Tibial artery (tissue), 4 donors: Measurements from ENCODE around the gene RGPD3.

Experiments used
- DNase-seq, 2 donors: peaks; one replicate each; pipeline ENCODE4 v3.0.0-alpha.2; 2019
- H3K27ac ChIP-seq, 2 donors: fragments of 200-600 bp; sonication (generic) in 1 of 2; 1 replicate in 1 of 2; 2 replicates in 1 of 2; pipeline ENCODE4 v1.5.1; 2018 to 2019; ENCODE audit warnings: mild to moderate bottlenecking in 1 of 2
- H3K27me3 ChIP-seq, 2 donors: fragments of 200-600 bp; sonication (generic) in 1 of 2; one replicate each; pipeline versions ENCODE4 v1.5.1 to v1.6.0; 2016 to 2019
- H3K36me3 ChIP-seq, 3 donors: fragments of 200-600 bp; sonication (generic) in 2 of 3; one replicate each; pipeline ENCODE4 v1.5.1; 2016 to 2019; ENCODE audit warnings: mild to moderate bottlenecking in 2 of 3
- H3K4me1 ChIP-seq, 4 donors: fragments of 200-600 bp; sonication (generic) in 2 of 4; 1 replicate in 3 of 4; 2 replicates in 1 of 4; pipeline ENCODE4 v1.5.1; 2016 to 2019
- H3K4me3 ChIP-seq, 2 donors: fragments of 200-600 bp; sonication (generic) in 1 of 2; 1 replicate in 1 of 2; 2 replicates in 1 of 2; pipeline ENCODE4 v1.5.1; 2018 to 2019; ENCODE audit warnings: mild to moderate bottlenecking in 2 of 2
- H3K9me3 ChIP-seq, 3 donors: fragments of 200-600 bp; sonication (generic) in 1 of 3; one replicate each; pipeline ENCODE4 v1.5.1; 2016 to 2019
- CTCF ChIP-seq, 2 experiments: fragments of 200-600 bp in 1 of 2; fragments of 450-650 bp in 1 of 2; IDR thresholded peaks; one replicate each; pipeline ENCODE4 v1.5.1; 2017 to 2019; ENCODE audit warnings: antibody characterized with exemption in 2 of 2, mild to moderate bottlenecking in 1 of 2, moderate library complexity in 1 of 2
- intact Hi-C: fragments of 100-400 bp; cut with DNase I; formaldehyde crosslinking; loops from one replicate; pipeline ENCODE4 v1.15.0; 2023; ENCODE audit warnings: low total_unique reads

The RGPD3 gene

GRCh38 chr2:106362789-106363188 is 105.4 kb downstream of the RGPD3 start:
- intact Hi-C loops = no loop called here
- Histone ChIP-seq H3K4me1 (no peaks in the 10 kb centered on the region), H3K27ac (no peak overlapping the region), H3K27me3 (no peaks in the 10 kb centered on the region), H3K4me3 (no peak overlapping the region), H3K9me3 (no peaks in the 10 kb centered on the region), H3K36me3 (no peaks in the 10 kb centered on the region)
- no peak for DNase-seq
- TF ChIP-seq CTCF (IDR thresholded peaks at IDR 0.05) = no peak

GRCh38 chr2:106359512-106359911 is 108.7 kb downstream of the RGPD3 start:
- intact Hi-C loops = no loop called here
- H3K36me3 ChIP-seq = no peaks in the 10 kb centered on the region
- H3K27me3 ChIP-seq = no peaks in the 10 kb centered on the region
- H3K4me1 ChIP-seq = no peaks in the 10 kb centered on the region
- no peak for DNase-seq
- H3K4me3 ChIP-seq = no peak overlapping the region
- H3K9me3 ChIP-seq = no peaks in the 10 kb centered on the region
- TF ChIP-seq CTCF (IDR thresholded peaks at IDR 0.05) = no peak
- H3K27ac ChIP-seq = no peak overlapping the region

GRCh38 chr2:106358521-106358920 is 109.7 kb downstream of the RGPD3 start:
- DNase-seq = no peak
- H3K4me3 ChIP-seq = no peak overlapping the region
- H3K27ac ChIP-seq = no peak overlapping the region
- no peaks in the 10 kb centered on the region for H3K36me3 ChIP-seq
- TF ChIP-seq CTCF (IDR thresholded peaks at IDR 0.05) = no peak
- intact Hi-C loops = no loop called here
- H3K9me3 ChIP-seq = no peaks in the 10 kb centered on the region
- no peaks in the 10 kb centered on the region for H3K27me3 ChIP-seq
- H3K4me1 ChIP-seq = no peaks in the 10 kb centered on the region

- no peak overlapping the region for H3K27ac ChIP-seq
These were observed 110.1 kb downstream of the RGPD3 start for GRCh38 chr2:106358081-106358480.

GRCh38 chr2:106356291-106356690 is 111.9 kb downstream of the RGPD3 start:
- Histone ChIP-seq H3K27ac (no peak overlapping the region), H3K4me3 (no peak overlapping the region), H3K36me3 (no peaks in the 10 kb centered on the region), H3K4me1 (no peaks in the 10 kb centered on the region), H3K27me3 (no peaks in the 10 kb centered on the region), H3K9me3 (no peaks in the 10 kb centered on the region)
- no peak for DNase-seq
- intact Hi-C loops = no loop called here
- TF ChIP-seq CTCF (IDR thresholded peaks at IDR 0.05) = no peak

More at GRCh38 chr2:106358081-106358480, 110.1 kb downstream of the RGPD3 start:
- no peaks in the 10 kb centered on the region for H3K27me3 ChIP-seq
- no peak for TF ChIP-seq CTCF (IDR thresholded peaks at IDR 0.05)
- H3K9me3 ChIP-seq = no peaks in the 10 kb centered on the region
- H3K4me1 ChIP-seq = no peaks in the 10 kb centered on the region
- intact Hi-C loops = no loop called here
- no peak for DNase-seq
- no peaks in the 10 kb centered on the region for H3K36me3 ChIP-seq
- no peak overlapping the region for H3K4me3 ChIP-seq

- no peak overlapping the region for H3K4me3 ChIP-seq
- intact Hi-C loops = no loop called here
- DNase-seq = no peak
- H3K27me3 ChIP-seq = no peaks in the 10 kb centered on the region
- H3K27ac ChIP-seq = no peak overlapping the region
- TF ChIP-seq CTCF (IDR thresholded peaks at IDR 0.05) = no peak
- H3K4me1 ChIP-seq = no peaks in the 10 kb centered on the region
- H3K9me3 ChIP-seq = no peaks in the 10 kb centered on the region
- H3K36me3 ChIP-seq = no peaks in the 10 kb centered on the region
These were observed 114.5 kb downstream of the RGPD3 start for GRCh38 chr2:106353676-106354075.
